Activated T-cell treated with anti-CD3 and anti-CD28 coated beads for 24 hours (primary cell): ENCODE results near the gene ETV3L.
A peak's percentile ranks its signal among the peaks of the same experiment; 100 is the strongest.
"Not testable (repeated sequence)": the region's sequence is repeated elsewhere in the genome, so short reads cannot be mapped to it uniquely, and the experiment has no call there.

ENCODE experiments used
- DNase-seq: peaks from one replicate; pipeline ENCODE4 v3.0.0-alpha.2; 2020; ENCODE audit warnings: low read depth

The ETV3L gene

GRCh38 chr1:157077394-157077793 is 22.2 kb downstream of the ETV3L start:
- no peak for DNase-seq

DNA sequence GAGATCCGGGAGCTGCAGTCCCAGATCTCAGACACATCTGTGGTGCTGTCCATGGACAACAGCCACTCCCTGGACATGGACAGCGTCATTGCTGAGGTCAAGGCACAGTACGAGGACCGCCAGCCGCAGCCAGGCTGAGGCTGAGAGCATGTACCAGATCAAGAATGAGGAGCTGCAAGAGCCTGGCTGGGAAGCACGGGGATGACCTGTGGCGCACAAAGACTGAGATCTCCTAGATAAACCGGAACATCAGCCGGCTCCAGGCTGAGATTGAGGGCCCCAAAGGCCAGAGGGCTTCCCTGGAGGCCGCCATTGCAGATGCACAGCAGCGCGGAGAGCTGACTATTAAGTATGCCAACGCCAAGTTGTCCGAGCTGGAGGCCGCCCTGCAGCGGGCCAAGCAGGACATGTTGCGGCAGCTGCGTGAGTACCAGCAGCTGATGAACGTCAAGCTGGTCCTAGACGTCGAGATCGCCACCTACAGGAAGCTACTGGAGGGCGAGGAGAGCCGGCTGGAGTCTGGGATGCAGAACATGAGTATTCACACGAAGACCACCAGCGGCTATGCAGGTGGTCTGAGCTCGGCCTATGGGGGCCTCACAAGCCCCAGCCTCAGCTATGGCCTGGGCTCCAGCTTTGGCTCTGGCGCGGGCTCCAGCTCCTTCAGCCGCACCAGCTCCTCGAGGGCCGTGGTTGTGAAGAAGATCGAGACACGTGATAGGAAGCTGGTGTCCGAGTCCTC is 25.5 kb downstream of the ETV3L start:
- DNase-seq, result no peak

- DNase-seq, result no peak
Observed at GRCh38 chr1:157069601-157070000, 30.0 kb downstream of the ETV3L start.

DNA sequence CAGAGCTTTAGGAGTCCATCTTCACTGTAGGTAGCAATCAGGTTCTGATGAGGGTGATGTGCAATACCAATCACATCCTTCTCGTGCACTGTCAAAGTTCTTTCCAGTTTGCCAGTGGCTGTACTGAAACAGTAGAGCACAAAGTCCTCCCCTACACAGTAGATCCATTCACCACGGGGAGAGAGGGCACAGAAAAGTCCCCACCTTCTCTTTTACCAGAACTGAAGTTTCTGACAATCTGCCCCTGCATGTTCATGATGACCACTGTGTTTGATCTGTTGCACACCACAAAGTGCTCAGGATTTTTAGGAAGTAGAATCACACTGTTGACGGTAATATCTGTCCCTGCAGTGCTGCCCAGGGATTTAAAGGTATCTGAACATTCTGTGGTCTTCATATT is 40.4 kb downstream of the ETV3L start:
- not testable (repeated sequence) for DNase-seq

GRCh38 chr1:157056269-157056668 is 43.3 kb downstream of the ETV3L start:
- DNase-seq, result no peak

DNA sequence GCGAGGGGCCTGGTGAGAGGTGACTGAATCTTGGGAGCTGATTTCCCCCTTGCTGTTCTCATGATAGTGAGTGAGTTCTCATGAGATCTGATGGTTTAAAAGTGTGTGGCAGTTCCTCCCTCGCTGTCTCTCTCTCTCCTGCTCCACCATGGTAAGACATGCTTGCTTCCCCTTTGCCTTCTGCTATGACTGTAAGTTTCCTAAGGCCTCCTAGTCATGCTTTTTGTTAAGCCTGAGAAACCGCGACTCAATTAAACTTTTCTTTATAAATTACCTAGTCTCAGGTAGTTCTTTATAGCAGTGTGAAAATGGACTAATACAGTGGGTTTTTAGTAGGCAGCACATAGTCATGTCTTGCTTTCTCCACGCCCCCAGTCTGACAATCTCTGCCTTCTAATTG is 43.9 kb downstream of the ETV3L start:
- DNase-seq, result not testable (repeated sequence)

- DNase-seq, result no peak
Observed at GRCh38 chr1:157050836-157051235, 48.8 kb downstream of the ETV3L start.

- no peak for DNase-seq
Observed at GRCh38 chr1:157047062-157047410, 52.6 kb downstream of the ETV3L start.

GRCh38 chr1:157045250-157046218 is 54.1 kb downstream of the ETV3L start, which contains the start of gene ARHGEF11:
Gene ARHGEF11, minus strand, starts transcription at chr1:157045742. Its CDS starts 1,412 bp downstream, at chr1:157044330.
- peak; percentile 11 for DNase-seq

DNA sequence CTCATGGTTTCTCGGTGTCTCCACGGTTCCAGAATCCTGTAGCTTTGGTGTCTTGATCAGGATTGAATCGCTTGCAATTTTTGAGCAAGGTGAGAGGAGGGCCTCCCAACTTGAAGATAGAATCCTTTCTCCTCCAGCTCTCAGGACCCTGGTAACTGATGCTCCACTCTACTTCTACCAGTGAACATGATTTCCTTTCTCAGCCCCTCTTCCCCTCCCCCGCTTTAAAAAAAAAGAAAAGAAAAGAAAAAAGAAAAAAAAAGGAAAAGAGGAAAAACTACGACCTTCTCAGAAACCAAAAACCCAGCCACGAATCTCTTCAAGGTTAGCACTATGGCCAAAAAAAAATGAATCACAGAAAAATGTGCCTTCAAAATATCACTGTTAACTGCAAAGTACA is 55.3 kb downstream of the ETV3L start:
- DNase-seq, result no peak

GRCh38 chr1:157043685-157044084 is 55.9 kb downstream of the ETV3L start:
- DNase-seq, result no peak

GRCh38 chr1:157042846-157043245 is 56.8 kb downstream of the ETV3L start:
- no peak for DNase-seq
